Brain microvascular endothelial cell (primary cell): ENCODE measurements around the gene FXYD3.

Experiments used
- DNase-seq: peaks from one replicate; pipeline ENCODE4 v3.0.0-alpha.2; 2020
- H3K27ac ChIP-seq: fragments of 250-450 bp; sonication (Bioruptor Pico); 2 replicates; pipeline ENCODE4 v1.5.1; 2020; ENCODE audit warnings: mild to moderate bottlenecking, moderate library complexity
- H3K27me3 ChIP-seq: fragments of 250-450 bp; sonication (Bioruptor Pico); replicated peaks from 2 replicates; pipeline ENCODE4 v1.5.1; 2020; ENCODE audit warnings: mild to moderate bottlenecking
- H3K36me3 ChIP-seq: fragments of 250-450 bp; sonication (Bioruptor Pico); replicated peaks from 2 replicates; pipeline ENCODE4 v1.5.1; 2020; ENCODE audit warnings: mild to moderate bottlenecking
- H3K4me3 ChIP-seq: 2 replicates; pipeline ENCODE4 v1.5.1; 2011; ENCODE audit warnings: low read depth, mild to moderate bottlenecking, control low read depth, low read length, moderate library complexity
- in situ Hi-C: cut with HindIII; loops from 2 replicates; pipeline ENCODE4 v1.10.0; 2017; ENCODE audit warnings: low sequenced_read_pairs, low pct_ligation_motif_present
- TF ChIP-seq, protein P1 (sequence below): IDR thresholded peaks from 2 replicates; pipeline ENCODE4 v1.5.1; 2011; ENCODE audit warnings: low read depth, mild to moderate bottlenecking, moderate library complexity, low read length, control low read depth, inconsistent platforms; ENCODE audit errors: missing control alignments

FXYD3 gene

GRCh38 chr19:35136231-35136630, 20.6 kb downstream of the FXYD3 start:
- no peak overlapping the region for H3K4me3 ChIP-seq
- peaks cover 7% of the 10 kb centered on the region for H3K27me3 ChIP-seq
- DNase-seq = no peak
- in situ Hi-C loops = no loop called here
- H3K27ac ChIP-seq = no peak overlapping the region
- no peaks in the 10 kb centered on the region for H3K36me3 ChIP-seq
- TF ChIP-seq, protein P1, sequence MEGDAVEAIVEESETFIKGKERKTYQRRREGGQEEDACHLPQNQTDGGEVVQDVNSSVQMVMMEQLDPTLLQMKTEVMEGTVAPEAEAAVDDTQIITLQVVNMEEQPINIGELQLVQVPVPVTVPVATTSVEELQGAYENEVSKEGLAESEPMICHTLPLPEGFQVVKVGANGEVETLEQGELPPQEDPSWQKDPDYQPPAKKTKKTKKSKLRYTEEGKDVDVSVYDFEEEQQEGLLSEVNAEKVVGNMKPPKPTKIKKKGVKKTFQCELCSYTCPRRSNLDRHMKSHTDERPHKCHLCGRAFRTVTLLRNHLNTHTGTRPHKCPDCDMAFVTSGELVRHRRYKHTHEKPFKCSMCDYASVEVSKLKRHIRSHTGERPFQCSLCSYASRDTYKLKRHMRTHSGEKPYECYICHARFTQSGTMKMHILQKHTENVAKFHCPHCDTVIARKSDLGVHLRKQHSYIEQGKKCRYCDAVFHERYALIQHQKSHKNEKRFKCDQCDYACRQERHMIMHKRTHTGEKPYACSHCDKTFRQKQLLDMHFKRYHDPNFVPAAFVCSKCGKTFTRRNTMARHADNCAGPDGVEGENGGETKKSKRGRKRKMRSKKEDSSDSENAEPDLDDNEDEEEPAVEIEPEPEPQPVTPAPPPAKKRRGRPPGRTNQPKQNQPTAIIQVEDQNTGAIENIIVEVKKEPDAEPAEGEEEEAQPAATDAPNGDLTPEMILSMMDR = no peak

GRCh38 chr19:35136977-35137702, 21.5 kb downstream of the FXYD3 start:
- H3K27ac ChIP-seq = no peak overlapping the region
- in situ Hi-C loops = no loop called here
- DNase-seq = no peak

GRCh38 chr19:35138305-35138892, 22.8 kb downstream of the FXYD3 start, which contains the start of gene FXYD1:
FXYD1 (plus strand) TSS chr19:35138824; CDS start chr19:35140080, 1,256 bp downstream.
- H3K27me3 ChIP-seq = peaks cover 19% of the 10 kb centered on the region
- H3K4me3 ChIP-seq = no peak within 1 kb of the TSS
- DNase-seq = no peak
- TF ChIP-seq, protein P1 = no peak
- in situ Hi-C loops = no loop called here
- H3K36me3 ChIP-seq = no peaks in the 10 kb centered on the region
- H3K27ac ChIP-seq = no peak within 1 kb of the TSS

More at GRCh38 chr19:35136977-35137702, 21.5 kb downstream of the FXYD3 start:
- TF ChIP-seq, protein P1 = no peak
- H3K27me3 ChIP-seq = peaks cover 11% of the 10 kb centered on the region
- no peaks in the 10 kb centered on the region for H3K36me3 ChIP-seq
- H3K4me3 ChIP-seq = no peak overlapping the region

DNA sequence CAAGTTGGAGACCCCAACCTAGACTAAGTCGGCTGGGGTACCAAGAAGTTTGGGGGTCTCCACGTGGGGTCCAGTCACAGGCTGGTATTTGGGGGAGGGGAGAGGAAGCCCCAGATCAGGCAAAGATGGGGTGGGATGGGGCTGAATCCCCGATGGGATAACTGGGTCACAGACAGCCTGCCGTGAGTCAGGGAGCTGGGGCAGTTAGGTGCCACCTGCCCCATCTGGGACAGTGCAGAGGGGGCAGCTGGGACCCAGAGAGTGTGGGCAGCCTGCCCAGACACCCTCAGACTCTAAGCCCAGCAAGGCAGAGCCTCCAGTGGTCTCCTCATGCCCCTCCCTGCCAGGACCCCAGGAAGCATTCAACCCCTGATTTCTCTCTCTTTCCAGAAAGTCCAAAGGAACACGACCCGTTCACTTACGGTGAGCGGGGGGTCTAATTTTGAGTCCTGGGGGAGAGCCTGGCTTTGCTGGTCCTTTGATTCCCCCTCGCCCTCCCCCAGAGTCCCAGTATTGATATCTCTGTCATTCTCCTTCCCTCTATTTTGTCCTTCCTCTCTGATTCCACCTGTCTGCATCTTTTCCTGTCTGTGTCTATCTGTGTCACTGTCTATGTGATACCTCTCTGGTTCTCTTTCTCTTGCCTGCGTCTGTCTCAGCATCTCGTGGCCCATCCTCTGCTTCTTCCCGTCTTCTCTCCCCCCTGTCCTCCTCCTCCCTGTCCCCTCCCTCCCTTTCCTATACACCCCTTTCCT, 24.8 kb downstream of the FXYD3 start:
- no peak overlapping the region for H3K4me3 ChIP-seq
- no peaks in the 10 kb centered on the region for H3K36me3 ChIP-seq
- in situ Hi-C loops = no loop called here
- H3K27me3 ChIP-seq = peaks cover 25% of the 10 kb centered on the region
- no peak overlapping the region for H3K27ac ChIP-seq
- DNase-seq = no peak
- TF ChIP-seq, protein P1 = no peak

GRCh38 chr19:35140962-35141836, 25.6 kb downstream of the FXYD3 start:
- Histone ChIP-seq H3K27ac (no peak overlapping the region), H3K27me3 (peaks cover 24% of the 10 kb centered on the region), H3K4me3 (no peak overlapping the region), H3K36me3 (no peaks in the 10 kb centered on the region)
- in situ Hi-C loops = no loop called here
- peak; percentile 84 for DNase-seq
- TF ChIP-seq, protein P1 = peak; percentile 64
